ENCODE data around the gene RNF150. TPM values are rescaled to one million over a fixed set of nuclear protein-coding genes. Genes with fewer than 3 reads are reported as not detected.

The RNF150 gene
- total and polyA plus RNA-seq, 2 of the 4 experiments (the other 2 are of a cell fraction) = 6.2 to 18.1 TPM

- no peak overlapping the region for H2AFZ ChIP-seq (replicated peaks; ENCODE audit: low read length, poor library complexity)
- H3K9me3 ChIP-seq (ENCODE audit: control insufficient read depth, insufficient read depth, low read length) = no peaks in the 10 kb centered on the region
- H2BK15ac ChIP-seq (ENCODE audit: low read depth, low read length) = no peak overlapping the region
- H2AK9ac ChIP-seq (replicated peaks; ENCODE audit: low read depth, low read length, poor library complexity) = no peak overlapping the region
- ChIA-PET CTCF (no interaction called here), POLR2A (ENCODE audit: unreplicated experiment) (no interaction called here)
- H3K23ac ChIP-seq (ENCODE audit: low read depth, low read length) = no peak overlapping the region
- no peak overlapping the region for H4K5ac ChIP-seq (ENCODE audit: low read depth, low read length)
- H4K20me1 ChIP-seq (ENCODE audit: insufficient read depth, low read length) = no peaks in the 10 kb centered on the region
- no peak overlapping the region for H3K14ac ChIP-seq (replicated peaks; ENCODE audit: low read depth, low read length)
- dilution Hi-C loops (cut with HindIII; ENCODE audit: low sequenced_read_pairs, unreplicated experiment) (no loop called here), intact Hi-C loops (cut with micrococcal nuclease) (no loop called here), in situ Hi-C loops (cut with MboI; ENCODE audit: low sequenced_read_pairs) (no loop called here)
- H3K27ac ChIP-seq (ENCODE audit: insufficient read depth, low read length) = no peak overlapping the region
- no peak overlapping the region for H3K56ac ChIP-seq (ENCODE audit: extremely low read depth, insufficient read depth, low read length)
- WGBS, 2 experiments (ENCODE audit: extremely low coverage in 2 of 2, insufficient read length in 1 of 2) = no CpG with 5 or more reads among the region's 1 CpG
- no peak overlapping the region for H3K4me2 ChIP-seq (ENCODE audit: low read depth, low read length)
- H3K79me1 ChIP-seq (ENCODE audit: low read depth in 1 of 2, low read length in 2 of 2) = no peaks in the 10 kb centered on the region; a peak in 1 of 4 replicates
- no peaks in the 10 kb centered on the region for H3K27me3 ChIP-seq (ENCODE audit: control insufficient read depth, insufficient read depth, low read length)
- no peak for TF ChIP-seq BHLHE40 (IDR thresholded peaks at IDR 0.05; ENCODE audit: low read depth, low read length)
- TF ChIP-seq MAFK (IDR thresholded peaks at IDR 0.05; ENCODE audit: low read depth, low read length) = no peak
- no peak for TF ChIP-seq RCOR1 (IDR thresholded peaks at IDR 0.05; ENCODE audit: insufficient replicate concordance, low read length)
- TF ChIP-seq MXI1 (IDR thresholded peaks at IDR 0.05; ENCODE audit: borderline replicate concordance, low read depth, low read length) = no peak
- TF ChIP-seq POLR2A (IDR thresholded peaks at IDR 0.05; ENCODE audit: low read depth, low read length) = no peak
- no peak for TF ChIP-seq USF2 (IDR thresholded peaks at IDR 0.05; ENCODE audit: low read depth, low read length)
- TF ChIP-seq MAZ (IDR thresholded peaks at IDR 0.05; ENCODE audit: borderline replicate concordance, low read depth, low read length) = no peak
- no peak for TF ChIP-seq CHD1 (IDR thresholded peaks at IDR 0.05; ENCODE audit: low read depth, low read length)
- TF ChIP-seq CTCF (conservative IDR thresholded peaks at IDR 0.05; ENCODE audit: low read depth, low read length) = no peak
- no peak for TF ChIP-seq CEBPB (IDR thresholded peaks at IDR 0.05; ENCODE audit: low read depth, low read length)
- no peak for TF ChIP-seq RFX5 (IDR thresholded peaks at IDR 0.05; ENCODE audit: low read depth, low read length)
- TF ChIP-seq NFE2L2 (IDR thresholded peaks at IDR 0.05; ENCODE audit: low read depth, low read length) = no peak
- TF ChIP-seq FOS (IDR thresholded peaks at IDR 0.05; ENCODE audit: low read depth, low read length) = no peak
- no peak for TF ChIP-seq ELK1 (IDR thresholded peaks at IDR 0.05; ENCODE audit: borderline replicate concordance, low read depth, low read length)
- no peak for TF ChIP-seq RAD21 (IDR thresholded peaks at IDR 0.05; ENCODE audit: low read length)
- no peak for TF ChIP-seq SMC3 (IDR thresholded peaks at IDR 0.05; ENCODE audit: low read depth, low read length)
- H3K9ac ChIP-seq (ENCODE audit: low read depth, low read length) = no peak overlapping the region
- no peak overlapping the region for H3K18ac ChIP-seq (ENCODE audit: low read depth, low read length)
- no peak overlapping the region for H2BK20ac ChIP-seq (ENCODE audit: low read depth, low read length)
- H3K4ac ChIP-seq (ENCODE audit: low read depth, low read length) = no peak overlapping the region
- BruUV-seq (replicated peaks) = no TSS peak
- no peak overlapping the region for H4K91ac ChIP-seq (ENCODE audit: insufficient read depth, low read depth, low read length)
- H3K36me3 ChIP-seq (ENCODE audit: control insufficient read depth, insufficient read depth, low read length) = no peaks in the 10 kb centered on the region
- ATAC-seq (ENCODE audit: low read depth) = no peak; the same call in 1 of the 2 replicates
- no peak overlapping the region for H2BK120ac ChIP-seq (ENCODE audit: low read depth, low read length)
- H2BK5ac ChIP-seq (ENCODE audit: low read depth, low read length, poor library complexity, severe bottlenecking) = no peak overlapping the region
- no peak for DNase-seq
- no peak overlapping the region for H2AK5ac ChIP-seq (ENCODE audit: low read depth, low read length)
- peaks cover 2% of the 10 kb centered on the region; the same call in 1 of the 2 replicates for H3K4me1 ChIP-seq (ENCODE audit: control insufficient read depth, insufficient read depth, low read length)
- H3K4me3 ChIP-seq (ENCODE audit: insufficient read depth, low read depth, low read length) = no peak overlapping the region
- H4K8ac ChIP-seq (ENCODE audit: low read depth in 2 of 2, low read length in 2 of 2) = no peak overlapping the region
- H3K9me1 ChIP-seq (ENCODE audit: insufficient read depth, low read length) = no peaks in the 10 kb centered on the region; the same call in 1 of the 2 replicates
These were observed 14.2 kb downstream of the RNF150 start for GRCh38 chr4:141119071-141119470.
